COLO829 (cell line): ENCODE measurements around the gene FBXO8.
A peak's percentile ranks its signal among the peaks of the same experiment; 100 is the strongest.
"Not testable (repeated sequence)": the region's sequence is repeated elsewhere in the genome, so short reads cannot be mapped to it uniquely, and the experiment has no call there.

ENCODE experiments used
- DNase-seq: peaks from one replicate; pipeline ENCODE4 v3.0.0; 2012; ENCODE audit warnings: low spot score

The FBXO8 gene

DNA sequence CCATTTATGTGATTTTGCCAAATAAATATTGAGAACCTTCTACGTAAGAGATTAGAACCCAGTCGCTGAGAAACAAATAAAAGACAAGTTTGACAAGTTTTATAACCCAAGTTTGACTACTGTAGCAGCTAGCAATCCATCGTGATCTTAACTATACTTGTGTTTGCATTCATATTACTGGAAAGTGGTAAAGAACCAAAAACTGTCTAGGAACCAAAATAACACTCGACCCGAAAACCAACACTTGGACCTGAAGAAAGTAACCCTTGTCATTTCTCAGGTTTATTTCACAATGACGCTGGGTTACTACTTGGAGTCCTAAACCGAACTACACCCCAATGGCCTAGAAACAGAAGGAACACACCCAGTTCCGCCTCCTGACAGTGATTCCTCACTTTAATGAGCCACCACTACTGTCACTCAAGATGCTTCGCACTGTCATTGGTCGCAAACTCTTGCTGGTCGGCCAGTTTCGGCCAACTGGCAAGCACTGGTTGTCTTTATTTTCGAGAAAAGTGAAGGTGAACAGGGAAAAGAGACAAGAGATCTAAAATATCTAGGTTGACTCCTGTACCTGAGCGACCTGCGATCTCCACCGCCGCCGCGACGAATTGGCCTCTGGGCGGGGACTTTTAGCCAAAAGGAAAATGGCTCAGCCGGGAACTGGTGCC is 496 bp downstream of the FBXO8 start:
- peak; percentile 96 for DNase-seq

DNA sequence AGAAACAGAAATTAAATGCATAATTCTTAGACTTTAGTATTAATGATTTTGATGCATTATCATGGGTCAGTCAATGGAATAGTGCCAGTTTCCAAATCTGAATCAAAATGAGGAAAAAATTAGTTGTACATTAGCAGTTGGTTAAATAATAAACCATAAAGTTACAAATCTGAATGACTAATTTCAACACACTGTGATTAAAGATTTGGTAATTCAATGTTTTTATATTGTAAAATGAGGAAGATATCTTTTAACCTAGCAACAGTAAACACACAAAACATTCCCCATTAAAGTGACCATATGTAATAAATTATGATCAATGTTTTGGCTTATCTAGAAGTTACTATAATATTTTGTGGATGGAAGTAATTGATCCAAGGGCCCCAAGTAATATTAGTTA is 1.6 kb downstream of the FBXO8 start:
- DNase-seq, result no peak

- no peak for DNase-seq
Observed at GRCh38 chr4:174281182-174281737, 2.2 kb downstream of the FBXO8 start.

GRCh38 chr4:174279433-174280155 is 3.9 kb downstream of the FBXO8 start:
- DNase-seq, result no peak

GRCh38 chr4:174278467-174278866 is 5.0 kb downstream of the FBXO8 start:
- no peak for DNase-seq

GRCh38 chr4:174277433-174277832 is 6.0 kb downstream of the FBXO8 start:
- DNase-seq, result no peak

DNA sequence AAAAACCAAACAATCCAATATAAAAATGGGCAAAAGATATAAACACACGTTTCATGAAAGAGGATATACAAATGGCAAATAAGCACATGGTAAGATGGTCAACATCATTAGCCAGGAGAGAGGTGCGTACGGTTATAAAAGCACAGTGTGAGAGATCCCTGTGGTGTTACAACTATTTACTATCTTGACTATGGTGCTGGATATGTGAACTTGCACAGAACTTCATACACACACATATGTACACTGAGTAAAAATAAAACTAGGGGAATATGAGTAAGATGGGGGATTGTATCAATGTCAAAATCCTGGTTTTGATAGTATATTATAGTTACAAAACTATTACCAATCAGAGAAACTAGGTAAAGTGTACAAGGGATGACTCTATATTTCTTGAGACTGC is 8.4 kb downstream of the FBXO8 start:
- no peak for DNase-seq

GRCh38 chr4:174274436-174274835 is 9.0 kb downstream of the FBXO8 start:
- no peak for DNase-seq

GRCh38 chr4:174273930-174274329 is 9.5 kb downstream of the FBXO8 start:
- no peak for DNase-seq

GRCh38 chr4:174266416-174266815 is 17.1 kb downstream of the FBXO8 start:
- DNase-seq, result no peak

- no peak for DNase-seq
Observed at GRCh38 chr4:174265916-174266315, 17.6 kb downstream of the FBXO8 start.

DNA sequence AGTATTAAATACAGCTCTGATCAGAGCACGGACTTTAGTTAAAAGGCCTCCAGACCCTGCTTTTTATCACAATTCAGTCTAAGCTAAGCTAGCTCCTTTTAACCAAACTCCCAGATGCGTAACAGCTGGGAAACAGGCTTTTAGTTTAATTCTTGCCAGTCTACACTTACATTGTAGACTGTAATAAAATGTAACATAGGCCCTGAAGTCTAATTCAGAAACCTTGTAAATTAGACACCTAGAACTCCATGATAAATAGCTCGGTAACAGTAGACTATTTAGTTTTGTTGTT is 20.1 kb downstream of the FBXO8 start:
- no peak for DNase-seq

DNA sequence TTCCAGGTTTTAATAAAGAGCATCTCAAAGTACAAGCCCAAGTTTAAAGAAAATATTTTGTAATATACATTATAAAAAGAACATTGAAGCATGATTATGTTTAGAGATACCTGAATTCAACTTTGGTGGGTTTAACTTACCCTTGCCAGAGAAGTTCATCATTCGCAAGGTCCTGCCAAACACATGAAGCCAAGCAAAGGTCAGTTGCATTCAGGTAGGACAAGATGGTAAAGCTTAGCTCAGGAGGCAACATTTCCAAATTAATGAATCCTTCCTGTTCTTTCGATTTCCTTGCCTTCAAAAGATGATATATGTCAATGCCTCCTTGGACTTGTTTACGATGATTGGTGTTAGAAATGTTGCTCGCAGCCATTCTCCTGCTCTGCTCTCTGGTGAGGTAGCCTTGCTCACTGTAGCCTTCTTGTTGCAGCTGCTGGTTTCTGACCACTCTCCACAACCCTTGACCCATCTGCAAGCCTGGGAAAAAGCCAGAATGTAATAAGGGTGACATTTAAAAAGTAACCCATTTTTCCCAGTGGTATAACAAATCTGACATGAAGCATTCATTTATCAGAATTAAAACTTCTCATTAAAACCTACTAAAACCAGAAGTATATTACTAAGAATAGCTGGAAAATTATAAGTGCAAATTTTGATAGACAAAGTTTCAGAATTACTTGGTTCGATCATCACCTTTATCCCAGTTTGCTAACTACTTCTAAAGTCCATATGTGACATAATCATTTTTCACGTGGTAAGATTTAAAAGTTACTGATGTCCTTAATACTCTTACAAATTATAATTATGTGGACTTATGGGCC is 20.6 kb downstream of the FBXO8 start:
- DNase-seq, result no peak

GRCh38 chr4:174261432-174261831 is 22.0 kb downstream of the FBXO8 start:
- DNase-seq, result not testable (repeated sequence)

- DNase-seq, result no peak
Observed at GRCh38 chr4:174260099-174260498, 23.4 kb downstream of the FBXO8 start.

- DNase-seq, result no peak
Observed at GRCh38 chr4:174259580-174259979, 23.9 kb downstream of the FBXO8 start.

DNA sequence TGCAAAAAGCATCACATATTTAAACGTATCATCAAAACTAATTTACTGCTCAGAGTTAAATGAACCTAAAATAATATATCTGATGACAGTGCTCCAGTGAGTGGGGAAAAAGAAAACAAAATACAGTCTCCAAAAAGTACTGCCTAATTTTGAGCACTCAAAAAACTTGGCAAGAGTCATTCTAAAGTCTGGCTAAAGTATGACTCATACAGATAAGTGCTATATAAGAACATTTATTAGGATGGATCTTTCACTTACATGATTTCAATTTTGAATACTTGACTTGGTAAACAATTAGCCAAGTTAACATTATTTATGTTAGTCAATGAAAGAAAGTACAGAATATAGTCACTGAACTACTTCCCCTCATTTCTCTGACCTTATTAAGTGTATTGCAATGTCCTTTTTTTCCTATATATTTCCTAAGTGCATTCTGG is 27.2 kb downstream of the FBXO8 start:
- DNase-seq, result no peak

DNA sequence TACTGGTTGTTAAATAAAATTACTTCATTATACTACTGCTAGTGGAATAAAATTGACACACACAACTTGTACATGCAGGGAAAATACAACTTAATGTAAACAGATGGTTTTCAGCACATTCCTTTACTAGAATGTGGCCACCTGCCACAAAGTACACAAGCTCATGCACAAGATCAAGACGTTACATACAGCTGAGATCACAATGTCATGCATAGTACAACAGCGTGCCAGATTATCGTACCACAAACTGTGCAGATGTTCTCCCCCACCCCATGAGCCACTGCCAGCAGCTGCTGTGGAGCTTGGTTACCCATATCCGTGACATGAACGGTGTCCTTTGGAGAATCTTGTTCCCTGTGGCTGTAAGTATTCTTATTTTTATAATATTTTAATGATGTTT is 27.7 kb downstream of the FBXO8 start:
- no peak for DNase-seq

GRCh38 chr4:174255374-174255773 is 28.1 kb downstream of the FBXO8 start:
- no peak for DNase-seq

DNA sequence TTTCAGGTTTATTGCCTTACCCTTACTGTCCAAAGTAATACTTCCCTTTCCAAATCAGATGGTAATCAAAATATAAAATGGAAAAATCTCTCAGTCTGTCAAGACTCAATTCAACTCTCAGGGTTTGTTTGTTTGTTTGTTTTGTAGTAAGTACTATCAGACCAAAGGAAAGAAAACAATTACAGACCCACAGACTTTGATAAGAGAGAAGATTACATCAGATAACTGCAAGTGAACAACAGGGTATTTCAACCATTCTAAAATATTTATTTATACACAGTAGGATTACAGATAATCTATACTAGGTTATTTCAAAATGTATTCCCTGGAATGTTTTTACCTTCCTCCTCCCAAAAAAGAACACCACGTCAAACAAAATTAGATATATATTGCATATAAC is 28.9 kb downstream of the FBXO8 start:
- no peak for DNase-seq

GRCh38 chr4:174252412-174252811 is 31.1 kb downstream of the FBXO8 start:
- no peak for DNase-seq

DNA sequence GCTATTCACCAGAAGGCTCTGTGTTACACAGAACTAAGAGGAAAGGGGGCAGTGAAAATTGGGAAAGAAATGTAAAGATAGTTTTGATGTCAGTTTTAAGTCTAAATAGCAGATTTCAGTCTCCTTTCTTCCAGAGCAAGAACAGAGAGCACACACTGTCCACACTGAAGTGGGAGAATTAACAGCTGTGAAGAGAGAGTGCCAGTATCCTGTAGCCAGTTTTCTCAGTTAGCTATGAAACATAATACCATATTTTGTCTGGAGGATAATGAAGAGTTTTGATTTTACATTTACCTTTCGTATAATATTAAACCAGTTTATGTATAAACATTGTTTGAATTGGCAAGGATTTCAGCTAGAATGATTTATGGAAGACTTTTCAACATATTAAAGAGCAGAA is 35.1 kb downstream of the FBXO8 start:
- DNase-seq, result no peak

- no peak for DNase-seq
Observed at GRCh38 chr4:174245714-174246113, 37.8 kb downstream of the FBXO8 start.
